Colonic mucosa (tissue), 4 donors: ENCODE results near the gene HEG1. TPM values are rescaled to one million over a fixed set of nuclear protein-coding genes. Genes with fewer than 3 reads are reported as not detected.

Experiments
- DNase-seq: peaks from one replicate; pipeline ENCODE4 v3.0.0-alpha.2; 2020
- H3K27ac ChIP-seq: fragments of 200-600 bp; one replicate; pipeline ENCODE4 v1.8.0; 2021
- H3K27me3 ChIP-seq: fragments of 200-600 bp; one replicate; pipeline ENCODE4 v1.8.0; 2021
- H3K36me3 ChIP-seq: fragments of 200-600 bp; one replicate; pipeline ENCODE4 v1.8.0; 2021
- H3K4me1 ChIP-seq: fragments of 200-600 bp; one replicate; pipeline ENCODE4 v1.8.0; 2021; ENCODE audit warnings: mild to moderate bottlenecking
- H3K4me3 ChIP-seq: fragments of 200-600 bp; one replicate; pipeline ENCODE4 v1.8.0; 2021
- H3K9ac ChIP-seq, 2 donors: one replicate each; pipeline ENCODE4 v1.7.0; 2013; ENCODE audit warnings: control low read depth in 2 of 2, low read depth in 2 of 2, low read length in 2 of 2
- H3K9me3 ChIP-seq: fragments of 200-600 bp; one replicate; pipeline ENCODE4 v1.8.0; 2021
- CTCF ChIP-seq: fragments of 200-600 bp; IDR thresholded peaks from one replicate; pipeline ENCODE4 v1.8.0; 2022; ENCODE audit warnings: antibody characterized with exemption, mild to moderate bottlenecking
- intact Hi-C: fragments of 100-400 bp; cut with DNase I; formaldehyde crosslinking; loops from one replicate; pipeline ENCODE4 v1.14.1; 2022
- total RNA-seq, 2 donors: library from RNA; stranded (reverse); fragmentation: NEBNext Ultra II Directional in 1 of 2; extraction: Animal tissue kit (Norgen Biotek cat#: 25700) in 1 of 2; gene quantifications; one replicate each; pipeline ENCODE4 v1.2.1, GENCODE V29; 2021
- donor health status: healthy.
- donor health status: DM: no; HTN: no; CAD: no.
- donor health status: DM: no; HTN: no; CAD: no.

HEG1 gene
- total RNA-seq, 2 donors from 2014 or later = 5.1 to 10.7 TPM

GRCh38 chr3:125035217-125035616 is 20.6 kb downstream of the HEG1 start:
- intact Hi-C loops = no loop called here
- H3K4me1 ChIP-seq = no peaks in the 10 kb centered on the region

GRCh38 chr3:125033616-125034015 is 22.2 kb downstream of the HEG1 start:
- H3K36me3 ChIP-seq = no peaks in the 10 kb centered on the region
- no peak overlapping the region for H3K27ac ChIP-seq
- H3K9ac ChIP-seq = no peak overlapping the region
- H3K4me3 ChIP-seq = no peak overlapping the region
- H3K27me3 ChIP-seq = no peaks in the 10 kb centered on the region
- intact Hi-C loops = no loop called here
- no peak for DNase-seq
- H3K4me1 ChIP-seq = no peaks in the 10 kb centered on the region
- TF ChIP-seq CTCF = no peak
- H3K9me3 ChIP-seq = no peaks in the 10 kb centered on the region

More at GRCh38 chr3:125035217-125035616, 20.6 kb downstream of the HEG1 start:
- Histone ChIP-seq H3K27ac (no peak overlapping the region), H3K27me3 (no peaks in the 10 kb centered on the region), H3K4me3 (no peak overlapping the region), H3K9ac (no peak overlapping the region), H3K9me3 (no peaks in the 10 kb centered on the region), H3K36me3 (no peaks in the 10 kb centered on the region)
- TF ChIP-seq CTCF = no peak
- DNase-seq = no peak

- H3K27me3 ChIP-seq = no peaks in the 10 kb centered on the region
- TF ChIP-seq CTCF = no peak
- H3K9ac ChIP-seq = no peak overlapping the region
- H3K4me3 ChIP-seq = no peak overlapping the region
- DNase-seq = no peak
- no peak overlapping the region for H3K27ac ChIP-seq
- H3K9me3 ChIP-seq = no peaks in the 10 kb centered on the region
- no peaks in the 10 kb centered on the region for H3K36me3 ChIP-seq
- no peaks in the 10 kb centered on the region for H3K4me1 ChIP-seq
- intact Hi-C loops = no loop called here
These were observed 22.7 kb downstream of the HEG1 start for GRCh38 chr3:125033135-125033534.

- Histone ChIP-seq H3K4me3 (no peak overlapping the region), H3K36me3 (no peaks in the 10 kb centered on the region), H3K4me1 (no peaks in the 10 kb centered on the region), H3K27me3 (no peaks in the 10 kb centered on the region), H3K9me3 (no peaks in the 10 kb centered on the region), H3K9ac (no peak overlapping the region), H3K27ac (no peak overlapping the region)
- DNase-seq = no peak
- TF ChIP-seq CTCF = no peak
- intact Hi-C loops = no loop called here
These were observed 23.1 kb downstream of the HEG1 start for GRCh38 chr3:125032683-125033082.

GRCh38 chr3:125032100-125032643 is 23.6 kb downstream of the HEG1 start:
- Histone ChIP-seq H3K36me3 (no peaks in the 10 kb centered on the region), H3K27ac (no peak overlapping the region), H3K9ac (no peak overlapping the region), H3K9me3 (no peaks in the 10 kb centered on the region), H3K27me3 (no peaks in the 10 kb centered on the region), H3K4me1 (no peaks in the 10 kb centered on the region), H3K4me3 (no peak overlapping the region)
- intact Hi-C loops = no loop called here
- no peak for TF ChIP-seq CTCF
- DNase-seq = no peak
